Transverse colon (tissue), 4 donors: ENCODE measurements around the gene NTN3. TPM values are rescaled to one million over a fixed set of nuclear protein-coding genes. Genes with fewer than 3 reads are reported as not detected.
"Not testable (repeated sequence)": the region's sequence is repeated elsewhere in the genome, so short reads cannot be mapped to it uniquely, and the experiment has no call there.

Experiments used
- DNase-seq: peaks from one replicate; pipeline ENCODE4 v3.0.0-alpha.2; 2019
- H3K27ac ChIP-seq, 4 donors: fragments of 200-600 bp; sonication (generic); 2 replicates each; pipeline ENCODE4 v1.5.1; 2016 to 2018; ENCODE audit warnings: inconsistent platforms in 4 of 4
- H3K27me3 ChIP-seq: fragments of 200-600 bp; sonication (generic); 2 replicates; pipeline ENCODE4 v1.5.1; 2017; ENCODE audit warnings: inconsistent platforms
- H3K36me3 ChIP-seq, 4 donors: fragments of 200-600 bp; sonication (generic); 2 replicates each; pipeline ENCODE4 v1.5.1; 2017 to 2019; ENCODE audit warnings: inconsistent platforms in 4 of 4
- H3K4me1 ChIP-seq, 4 donors: fragments of 200-600 bp; sonication (generic); 2 replicates each; pipeline ENCODE4 v1.5.1; 2017 to 2020; ENCODE audit warnings: inconsistent platforms in 4 of 4
- H3K4me3 ChIP-seq, 4 donors: fragments of 200-600 bp; sonication (generic); 1 replicate in 1 of 4; 2 replicates in 3 of 4; pipeline versions ENCODE4 v1.5.1 to v1.6.1; 2017 to 2019; ENCODE audit warnings: inconsistent platforms in 4 of 4
- H3K9me3 ChIP-seq, 2 donors: fragments of 200-600 bp; sonication (generic); 2 replicates each; pipeline ENCODE4 v1.5.1; 2017 to 2019; ENCODE audit warnings: inconsistent platforms in 2 of 2
- EP300 ChIP-seq: sonication (generic); formaldehyde crosslinking; IDR thresholded peaks from one replicate; pipeline ENCODE4 v1.6.1; 2017; ENCODE audit warnings: antibody characterized with exemption, low read depth
- POLR2A ChIP-seq: fragments of 450-650 bp; IDR thresholded peaks from one replicate; pipeline ENCODE4 v1.6.1; 2016; ENCODE audit warnings: antibody characterized with exemption, mild to moderate bottlenecking, moderate library complexity
- POLR2AphosphoS5 ChIP-seq, 3 donors: sonication (generic); formaldehyde crosslinking; IDR thresholded peaks; one replicate each; pipeline ENCODE4 v1.6.1; 2016; ENCODE audit warnings: antibody characterized with exemption in 3 of 3
- WGBS, 2 donors: methylation state at CpG; one replicate each; pipeline ENCODE4 v1.1.5; 2018; ENCODE audit warnings: low coverage in 1 of 2; 5-methylcytosine and 5-hydroxymethylcytosine counted together
- in situ Hi-C, 4 donors: fragments of 200-750 bp; cut with MboI; loops; one replicate each; pipeline versions ENCODE4 v1.15.0 to v1.15.1; 2017; ENCODE audit warnings: low sequenced_read_pairs in 3 of 4, low pct_ligation_motif_present in 1 of 4, low pct_unique_long_range_greater_than_20kb in 1 of 4
- intact Hi-C: fragments of 100-400 bp; cut with DNase I; formaldehyde crosslinking; loops from one replicate; pipeline ENCODE4 v1.15.1; 2023; ENCODE audit warnings: low total_unique reads
- total RNA-seq, 4 donors: library from RNA; depleted of rRNA; stranded (reverse); fragments of >200 nt; gene quantifications; one replicate each; pipeline ENCODE4 v1.1.0, GENCODE V29; 2016
- TF ChIP-seq, protein P1 (sequence below), 5 experiments: fragments of 200-600 bp in 3 of 5; fragments of 450-650 bp in 2 of 5; sonication (generic) in 3 of 5; IDR thresholded peaks; 1 replicate in 2 of 5; 2 replicates in 3 of 5; pipeline ENCODE4 v1.5.1; 2016 to 2017; ENCODE audit warnings: antibody characterized with exemption in 5 of 5, inconsistent platforms in 3 of 5, mild to moderate bottlenecking in 2 of 5, moderate library complexity in 1 of 5

The NTN3 gene
- total RNA-seq, 4 donors from 2014 or later, result not detected

DNA sequence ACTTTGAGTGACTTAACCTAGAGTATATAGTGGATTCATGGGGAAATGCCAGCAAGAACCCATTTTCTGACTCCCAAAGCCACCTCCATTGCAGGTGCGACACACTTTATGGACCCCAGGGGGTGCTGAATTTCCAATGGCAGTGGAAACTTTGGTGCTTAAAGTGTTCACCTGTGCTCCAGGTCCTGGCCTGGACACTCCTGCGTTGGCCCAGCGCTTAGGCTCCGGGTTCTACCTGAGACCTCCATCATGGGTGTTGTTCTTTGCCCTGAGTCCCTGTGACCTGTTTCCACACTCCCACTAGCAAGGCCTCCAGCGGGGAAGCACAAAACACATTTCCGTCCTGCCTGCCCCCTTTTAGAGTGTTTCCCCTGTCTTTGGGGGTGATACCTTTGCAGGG lies 38.8 kb upstream of the NTN3 start:
- 97% methylated on average over 6 of the region's 6 CpGs; no CpG with 5 or more reads in 1 of the 2 donors for WGBS, 2 donors
- in situ Hi-C loops, result loop anchor here in 2 of 4 donors (10.0 to 25.0 kb wide), 2 partner anchors 63 to 155 kb away; no protein-coding TSS in a partner anchor
- peaks cover 4 to 20% (median 18%) of the 10 kb centered on the region in 4 donors for H3K4me1 ChIP-seq
- no peak overlapping the region for H3K27ac ChIP-seq
- DNase-seq, result no peak
- no peaks in the 10 kb centered on the region for H3K36me3 ChIP-seq
- H3K4me3 ChIP-seq, result no peak overlapping the region
- TF ChIP-seq POLR2A (no peak), EP300 (no peak), POLR2AphosphoS5 (IDR thresholded peaks at IDR 0.05) (no peak)
- TF ChIP-seq, protein P1, sequence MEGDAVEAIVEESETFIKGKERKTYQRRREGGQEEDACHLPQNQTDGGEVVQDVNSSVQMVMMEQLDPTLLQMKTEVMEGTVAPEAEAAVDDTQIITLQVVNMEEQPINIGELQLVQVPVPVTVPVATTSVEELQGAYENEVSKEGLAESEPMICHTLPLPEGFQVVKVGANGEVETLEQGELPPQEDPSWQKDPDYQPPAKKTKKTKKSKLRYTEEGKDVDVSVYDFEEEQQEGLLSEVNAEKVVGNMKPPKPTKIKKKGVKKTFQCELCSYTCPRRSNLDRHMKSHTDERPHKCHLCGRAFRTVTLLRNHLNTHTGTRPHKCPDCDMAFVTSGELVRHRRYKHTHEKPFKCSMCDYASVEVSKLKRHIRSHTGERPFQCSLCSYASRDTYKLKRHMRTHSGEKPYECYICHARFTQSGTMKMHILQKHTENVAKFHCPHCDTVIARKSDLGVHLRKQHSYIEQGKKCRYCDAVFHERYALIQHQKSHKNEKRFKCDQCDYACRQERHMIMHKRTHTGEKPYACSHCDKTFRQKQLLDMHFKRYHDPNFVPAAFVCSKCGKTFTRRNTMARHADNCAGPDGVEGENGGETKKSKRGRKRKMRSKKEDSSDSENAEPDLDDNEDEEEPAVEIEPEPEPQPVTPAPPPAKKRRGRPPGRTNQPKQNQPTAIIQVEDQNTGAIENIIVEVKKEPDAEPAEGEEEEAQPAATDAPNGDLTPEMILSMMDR (IDR thresholded peaks at IDR 0.05), result no peak
- H3K9me3 ChIP-seq, result no peaks in the 10 kb centered on the region
- intact Hi-C loops, result no loop called here
- no peaks in the 10 kb centered on the region for H3K27me3 ChIP-seq

GRCh38 chr16:2432801-2433505 lies 38.1 kb upstream of the NTN3 start:
- intact Hi-C loops, result no loop called here
- TF ChIP-seq POLR2A (no peak), POLR2AphosphoS5 (IDR thresholded peaks at IDR 0.05) (no peak), EP300 (no peak)
- TF ChIP-seq, protein P1 (IDR thresholded peaks at IDR 0.05), result no peak
- in situ Hi-C loops, result loop anchor here in 2 of 4 donors (10.0 to 25.0 kb wide), 2 partner anchors 62 to 154 kb away; no protein-coding TSS in a partner anchor

GRCh38 chr16:2435236-2435635 lies 35.9 kb upstream of the NTN3 start:
- H3K4me3 ChIP-seq, H3K27me3 ChIP-seq, intact Hi-C loops, H3K4me1 ChIP-seq, DNase-seq, H3K36me3 ChIP-seq, H3K27ac ChIP-seq, H3K9me3 ChIP-seq: not testable (repeated sequence)
- WGBS, 2 donors, result 93 to 100% methylated on average over 1 to 4 of the region's 4 CpGs
- in situ Hi-C loops, result loop anchor here in 2 of 4 donors (10.0 to 25.0 kb wide), 2 partner anchors 60 to 152 kb away; no protein-coding TSS in a partner anchor

More at GRCh38 chr16:2432801-2433505, 38.1 kb upstream of the NTN3 start:
- Histone ChIP-seq H3K4me1 (peaks cover 4 to 20% (median 18%) of the 10 kb centered on the region in 4 donors), H3K27ac (no peak overlapping the region), H3K9me3 (no peaks in the 10 kb centered on the region), H3K4me3 (no peak overlapping the region), H3K27me3 (no peaks in the 10 kb centered on the region), H3K36me3 (no peaks in the 10 kb centered on the region)
- 96 to 100% methylated on average over 2 to 15 of the region's 15 CpGs for WGBS, 2 donors
- no peak for DNase-seq

GRCh38 chr16:2436110-2436509 lies 35.0 kb upstream of the NTN3 start:
- TF ChIP-seq, protein P1 (IDR thresholded peaks at IDR 0.05), result no peak
- TF ChIP-seq EP300, result no peak
- no peak for TF ChIP-seq POLR2AphosphoS5 (IDR thresholded peaks at IDR 0.05)
- no peak for TF ChIP-seq POLR2A
- Histone ChIP-seq H3K36me3 (no peaks in the 10 kb centered on the region), H3K9me3 (no peaks in the 10 kb centered on the region), H3K4me1 (no peaks in the 10 kb centered on the region), H3K4me3 (no peak overlapping the region), H3K27me3 (no peaks in the 10 kb centered on the region), H3K27ac (no peak overlapping the region)
- in situ Hi-C loops, result loop anchor here in 2 of 4 donors (10.0 to 25.0 kb wide), 2 partner anchors 59 to 151 kb away; no protein-coding TSS in a partner anchor
- 80 to 92% methylated on average over 1 to 9 of the region's 9 CpGs for WGBS, 2 donors
- intact Hi-C loops, result no loop called here
- DNase-seq, result no peak
